HFFc6 (cell line): ENCODE data around the gene ZSCAN1. TPM values are rescaled to one million over a fixed set of nuclear protein-coding genes. Genes with fewer than 3 reads are reported as not detected.

ENCODE experiments used
- DNase-seq: peaks from one replicate; pipeline ENCODE4 v3.0.0-alpha.2; 2018
- H3K27ac Mint-ChIP-seq: 2 replicates; pipeline ENCODE4 v1.8.0; 2020; ENCODE audit warnings: mild to moderate bottlenecking, mixed read lengths
- H3K27me3 Mint-ChIP-seq: 2 replicates; pipeline ENCODE4 v1.8.0; 2021; ENCODE audit warnings: mild to moderate bottlenecking, moderate library complexity, mixed read lengths; ENCODE audit not compliant: insufficient read depth
- H3K36me3 Mint-ChIP-seq: 2 replicates; pipeline ENCODE4 v1.8.0; 2021; ENCODE audit warnings: low read depth, mixed read lengths
- H3K4me1 Mint-ChIP-seq: 2 replicates; pipeline ENCODE4 v1.8.0; 2020; ENCODE audit warnings: low read depth, mixed read lengths
- H3K4me3 Mint-ChIP-seq: 2 replicates; pipeline ENCODE4 v1.8.0; 2020; ENCODE audit warnings: mild to moderate bottlenecking, moderate library complexity, mixed read lengths
- H3K9me3 Mint-ChIP-seq: 2 replicates; pipeline ENCODE4 v1.8.0; 2020; ENCODE audit warnings: mild to moderate bottlenecking, mixed read lengths
- CTCF ChIP-seq: fragments of 200-600 bp; sonication (generic); IDR thresholded peaks from 2 replicates; pipeline ENCODE4 v1.5.0; 2021; ENCODE audit warnings: antibody characterized with exemption, mild to moderate bottlenecking
- long read RNA-seq: library from polyadenylated mRNA; unstranded; transcript quantifications from one replicate; pipeline ENCODE4 v2.0.0, GENCODE V29; 2019
- total RNA-seq, 6 experiments: library from RNA; stranded (reverse); fragmentation: NEBNext Ultra II Directional; extraction: Animal tissue kit (Norgen Biotek cat#: 25700); gene quantifications; 2 replicates in 1 of 6; 3 replicates in 5 of 6; pipeline ENCODE4 v1.2.3, GENCODE V29; 2021

ZSCAN1 gene
- not detected for total RNA-seq
- long read RNA-seq, result 0 reads

GRCh38 chr19:58033741-58034476, at the start of gene ZSCAN1:
Gene ZSCAN1 (plus strand): TSS chr19:58034025. CDS start chr19:58037837, 3,812 bp downstream.
- H3K27ac Mint-ChIP-seq, result no peak within 1 kb of the TSS
- peaks cover 42% of the 10 kb centered on the region for H3K9me3 Mint-ChIP-seq
- H3K4me3 Mint-ChIP-seq, result no peak within 1 kb of the TSS

GRCh38 chr19:57992841-57993240, 41.0 kb upstream of the ZSCAN1 start:
- DNase-seq, result no peak
- no peak for TF ChIP-seq CTCF
- peaks cover 90% of the 10 kb centered on the region for H3K36me3 Mint-ChIP-seq
- no peaks in the 10 kb centered on the region; the same call in 1 of the 2 replicates for H3K27me3 Mint-ChIP-seq
- no peak overlapping the region for H3K27ac Mint-ChIP-seq
- no peak overlapping the region for H3K4me3 Mint-ChIP-seq
- H3K9me3 Mint-ChIP-seq, result peaks cover 87% of the 10 kb centered on the region
- H3K4me1 Mint-ChIP-seq, result no peaks in the 10 kb centered on the region

More at GRCh38 chr19:58033741-58034476, at the start of gene ZSCAN1:
- no peak for DNase-seq
- H3K4me1 Mint-ChIP-seq, result no peaks in the 10 kb centered on the region
- no peak for TF ChIP-seq CTCF
- peaks cover 12% of the 10 kb centered on the region for H3K36me3 Mint-ChIP-seq
- H3K27me3 Mint-ChIP-seq, result peaks cover 3% of the 10 kb centered on the region

GRCh38 chr19:58000677-58001076, 33.1 kb upstream of the ZSCAN1 start:
- H3K9me3 Mint-ChIP-seq, result peaks cover 92% of the 10 kb centered on the region
- H3K4me3 Mint-ChIP-seq, result no peak overlapping the region; the same call in 1 of the 2 replicates
- H3K4me1 Mint-ChIP-seq, result peaks cover 23% of the 10 kb centered on the region
- H3K27ac Mint-ChIP-seq, result no peak overlapping the region
- peaks cover 12% of the 10 kb centered on the region for H3K27me3 Mint-ChIP-seq
- TF ChIP-seq CTCF, result no peak
- H3K36me3 Mint-ChIP-seq, result peaks cover 91% of the 10 kb centered on the region
- DNase-seq, result no peak

GRCh38 chr19:58001895-58002369, 31.9 kb upstream of the ZSCAN1 start:
- Mint-ChIP-seq H3K27ac (peak overlapping the region; percentile 76), H3K27me3 (peaks cover 12% of the 10 kb centered on the region), H3K36me3 (peaks cover 90% of the 10 kb centered on the region), H3K9me3 (peaks cover 93% of the 10 kb centered on the region), H3K4me1 (peaks cover 23% of the 10 kb centered on the region), H3K4me3 (peak overlapping the region; percentile 87)
- TF ChIP-seq CTCF, result no peak
- DNase-seq, result no peak

GRCh38 chr19:58002384-58003173, 31.2 kb upstream of the ZSCAN1 start, which contains the start of gene ZNF606:
Gene ZNF606 (minus strand): TSS chr19:58002820. CDS start chr19:58001319, 1,501 bp downstream.
- H3K4me3 Mint-ChIP-seq, result peak within 1 kb of the TSS; percentile 87
- peak within 1 kb of the TSS; percentile 80 for H3K27ac Mint-ChIP-seq
- DNase-seq, result peak; percentile 74
- peaks cover 12% of the 10 kb centered on the region for H3K27me3 Mint-ChIP-seq
- H3K4me1 Mint-ChIP-seq, result peaks cover 23% of the 10 kb centered on the region
- peaks cover 90% of the 10 kb centered on the region for H3K36me3 Mint-ChIP-seq
- H3K9me3 Mint-ChIP-seq, result peaks cover 93% of the 10 kb centered on the region
- TF ChIP-seq CTCF, result no peak
